Retinal pigment epithelial cell (primary cell): ENCODE results near the gene HEPACAM.
A peak's percentile ranks its signal among the peaks of the same experiment; 100 is the strongest.

Experiments
- DNase-seq: peaks from one replicate; pipeline ENCODE4 v3.0.0-alpha.2; 2010; ENCODE audit warnings: low read depth
- H3K4me3 ChIP-seq: 2 replicates; pipeline ENCODE4 v1.5.1; 2011; ENCODE audit warnings: mild to moderate bottlenecking, low read length, control low read depth, moderate library complexity
- CTCF ChIP-seq: conservative IDR thresholded peaks from 2 replicates; pipeline ENCODE4 v1.5.1; 2011; ENCODE audit warnings: low read depth, low read length, control low read depth, inconsistent platforms

HEPACAM gene

GRCh38 chr11:124899383-124900145 lies 36.3 kb downstream of the HEPACAM start:
- DNase-seq = no peak
- TF ChIP-seq CTCF = peak; percentile 27
- no peak overlapping the region for H3K4me3 ChIP-seq

- DNase-seq = no peak
- no peak overlapping the region for H3K4me3 ChIP-seq
- no peak for TF ChIP-seq CTCF
Measured at GRCh38 chr11:124898711-124899110, 37.1 kb downstream of the HEPACAM start.

DNA sequence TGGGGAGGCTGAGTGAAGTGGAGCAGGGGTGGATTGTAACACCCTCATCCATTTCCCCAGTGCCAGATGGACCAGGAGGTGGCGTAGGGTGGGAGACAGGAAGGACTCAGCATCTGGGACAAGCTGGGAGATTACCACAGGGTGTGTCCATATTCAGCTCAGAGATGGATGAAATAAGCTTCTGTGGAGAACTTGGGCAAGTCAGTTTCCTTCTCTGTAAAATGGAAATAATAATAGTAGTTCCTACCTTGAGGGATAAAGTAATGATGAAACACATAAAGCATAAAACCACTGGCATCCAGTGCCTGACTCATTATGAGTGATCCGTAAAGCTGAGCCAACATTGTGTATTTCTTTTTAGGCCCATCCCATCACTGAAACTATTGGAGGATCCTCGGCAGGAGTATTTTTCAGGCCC lies 37.6 kb downstream of the HEPACAM start:
- H3K4me3 ChIP-seq = no peak overlapping the region
- TF ChIP-seq CTCF = no peak

DNA sequence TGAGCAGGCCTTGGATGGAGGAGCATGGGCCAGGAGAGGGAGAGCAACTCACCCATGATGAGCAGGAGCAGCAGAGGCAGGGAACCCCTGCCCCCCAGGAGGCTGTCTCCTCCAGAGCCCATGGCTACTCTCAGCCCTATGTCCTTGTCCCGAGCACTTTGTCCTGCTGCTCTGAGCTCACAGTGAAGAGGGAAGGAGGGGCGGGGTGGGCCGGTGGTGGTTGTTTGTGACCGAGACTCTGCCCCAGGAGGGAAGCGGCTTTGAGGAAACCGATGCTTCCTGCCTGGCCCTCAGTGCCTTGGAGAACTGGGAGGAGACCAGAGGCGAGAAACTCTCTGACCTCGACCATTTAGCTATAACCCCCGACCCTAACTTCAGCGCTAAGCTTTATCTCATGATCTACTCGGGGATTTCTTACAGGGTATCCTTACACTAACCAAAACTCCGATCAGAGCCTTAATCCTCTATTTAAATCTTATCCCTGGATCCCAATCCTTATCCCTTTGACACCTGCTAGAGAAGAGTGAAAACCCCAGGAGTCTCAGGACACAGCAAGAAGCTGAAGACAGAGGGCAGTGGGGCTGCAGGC lies 38.1 kb downstream of the HEPACAM start, which contains the start of gene ROBO4:
ROBO4 (minus strand) TSS at position 192 of the 589 bp plus-strand sequence; CDS start at position 122, 70 bp downstream.
- no peak within 1 kb of the TSS for H3K4me3 ChIP-seq
- no peak for DNase-seq
- no peak for TF ChIP-seq CTCF

More for the DNA sequence above, 37.6 kb downstream of the HEPACAM start:
- peak; percentile 54 for DNase-seq

- TF ChIP-seq CTCF = no peak
Measured at GRCh38 chr11:124896821-124897391, 38.9 kb downstream of the HEPACAM start.

GRCh38 chr11:124896071-124896750 lies 39.6 kb downstream of the HEPACAM start:
- no peak for DNase-seq
- no peak for TF ChIP-seq CTCF
- H3K4me3 ChIP-seq = no peak overlapping the region

More at GRCh38 chr11:124896821-124897391, 38.9 kb downstream of the HEPACAM start:
- no peak for DNase-seq
- H3K4me3 ChIP-seq = no peak overlapping the region
